Activated CD8-positive, alpha-beta memory T cell treated with anti-CD3 and anti-CD28 coated beads, Interleukin-2, amount 50 U/mL, for 1 hour (primary cell): ENCODE measurements around the gene TUBB2B.
"Not testable (repeated sequence)": the region's sequence is repeated elsewhere in the genome, so short reads cannot be mapped to it uniquely, and the experiment has no call there.

Experiments
- DNase-seq: peaks from one replicate; pipeline ENCODE4 v3.0.0-alpha.2; 2020; ENCODE audit errors: extremely low read depth

Gene TUBB2B

DNA sequence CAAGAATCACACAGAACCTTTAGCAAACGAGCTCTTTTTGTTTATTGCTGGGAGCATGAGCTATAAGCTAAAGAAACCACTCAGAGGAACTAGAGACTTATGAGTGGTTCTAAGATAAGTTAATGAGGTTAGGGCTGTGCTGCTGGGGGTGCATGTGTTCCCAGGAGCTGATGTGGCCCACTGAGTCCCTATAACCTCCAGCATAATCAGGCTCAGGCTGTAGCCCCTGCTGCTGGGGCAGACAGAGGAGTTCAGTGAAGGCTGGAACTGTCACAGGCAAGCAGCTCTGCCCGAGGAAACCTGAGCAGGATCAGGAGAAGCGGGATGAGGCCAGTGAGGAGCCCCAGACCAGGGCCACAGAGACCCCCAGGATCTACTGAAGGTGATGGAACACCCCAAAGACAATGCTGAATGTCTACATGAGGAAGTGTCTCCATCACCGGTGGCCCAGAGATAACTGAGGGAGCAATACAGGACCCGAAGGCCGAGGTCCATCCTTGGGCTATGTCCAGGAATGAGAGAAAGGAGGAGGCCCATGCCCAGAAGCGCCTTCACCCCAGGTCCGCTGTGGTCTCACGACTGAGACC is 17.3 kb downstream of the TUBB2B start:
- DNase-seq: no peak

DNA sequence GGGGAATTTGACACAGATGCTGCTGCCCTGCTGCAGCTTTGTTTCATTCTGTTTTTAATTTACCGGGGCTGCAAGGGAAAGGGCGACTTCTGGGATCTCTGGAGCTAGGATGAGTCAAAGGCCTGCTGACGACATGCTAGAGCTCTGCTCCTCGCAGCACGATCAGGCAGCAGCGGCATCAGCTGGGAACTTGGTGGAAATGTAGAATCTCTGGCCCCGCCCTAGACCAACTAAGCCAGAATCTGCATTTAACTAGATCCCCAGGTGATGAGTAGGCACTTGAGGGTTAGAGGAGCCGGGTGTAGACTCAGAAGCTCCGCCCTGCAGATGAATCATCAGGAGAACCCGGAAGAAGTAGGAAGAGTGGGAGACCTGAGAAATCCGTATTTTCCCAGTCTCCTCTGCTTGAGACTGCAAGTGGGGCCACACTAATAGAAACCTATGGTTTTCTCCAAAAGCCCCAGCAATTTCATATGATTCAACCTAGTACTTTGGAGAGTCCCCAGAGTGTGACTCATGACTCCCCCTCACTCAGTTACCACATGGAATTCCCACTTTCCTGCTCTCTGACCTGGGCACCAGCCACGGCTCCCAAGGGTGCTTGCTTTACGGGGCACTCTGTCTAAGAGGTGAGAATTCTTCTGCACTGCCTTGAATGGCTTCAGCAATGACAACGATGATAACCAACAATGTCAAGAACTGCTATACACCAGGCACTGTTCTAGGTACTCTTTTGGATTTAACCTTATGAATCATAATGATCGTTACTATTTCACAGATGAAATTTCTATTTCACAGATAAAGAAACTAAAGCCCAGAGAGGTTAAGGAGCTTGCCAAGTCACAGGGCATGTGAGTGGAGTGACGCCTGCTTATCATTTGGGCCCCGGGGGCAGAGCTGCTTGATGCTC is 18.1 kb downstream of the TUBB2B start:
- DNase-seq: no peak

DNA sequence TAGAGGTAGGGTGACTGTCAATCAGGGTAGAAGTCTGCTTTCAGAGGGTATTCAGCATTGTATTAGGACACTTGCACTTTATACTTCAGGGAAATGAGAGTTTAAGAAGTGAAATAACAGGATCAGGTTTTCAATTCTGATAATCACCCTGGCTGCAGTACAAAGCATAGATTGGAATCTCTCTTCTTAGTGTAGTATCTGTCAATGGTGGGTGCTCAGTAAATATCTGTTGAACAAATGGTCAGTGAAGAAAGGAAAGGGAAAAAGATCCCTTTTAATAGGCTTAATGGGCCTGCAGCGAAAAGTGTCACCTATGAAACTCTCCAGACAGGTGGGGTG is 18.7 kb downstream of the TUBB2B start:
- DNase-seq: no peak

DNA sequence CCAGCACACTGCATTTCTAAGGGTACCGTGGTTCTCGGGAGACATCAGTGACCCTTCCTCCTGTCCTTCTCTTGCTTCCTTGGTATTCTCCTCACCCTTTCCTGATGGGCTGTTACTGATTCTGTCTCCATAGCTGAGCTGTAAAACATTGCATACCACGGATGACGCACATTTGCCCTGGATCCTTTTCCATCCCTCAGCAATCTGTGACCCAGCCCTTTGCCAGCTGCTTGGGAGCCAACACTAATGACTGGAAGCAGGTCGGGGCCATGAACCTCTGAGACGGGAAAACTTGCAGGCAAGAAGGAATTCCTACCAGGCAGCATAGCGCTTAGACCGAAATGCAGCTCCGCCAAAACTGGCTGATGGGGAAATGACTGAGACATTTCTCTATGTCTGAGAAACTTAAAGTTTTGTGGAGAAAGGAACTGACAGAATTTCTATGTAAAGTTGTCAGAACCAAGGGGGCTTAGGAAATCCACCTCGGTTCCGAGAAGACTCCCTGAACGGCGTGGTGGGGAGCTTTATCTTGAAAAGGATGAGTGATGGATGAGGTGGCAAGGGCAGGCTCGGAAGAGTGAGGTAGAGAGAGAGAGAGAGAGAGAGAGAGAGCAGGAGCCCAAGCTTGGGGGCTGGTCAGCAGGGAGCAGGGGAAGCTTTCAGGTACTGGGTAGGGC is 19.2 kb downstream of the TUBB2B start:
- DNase-seq: no peak

DNA sequence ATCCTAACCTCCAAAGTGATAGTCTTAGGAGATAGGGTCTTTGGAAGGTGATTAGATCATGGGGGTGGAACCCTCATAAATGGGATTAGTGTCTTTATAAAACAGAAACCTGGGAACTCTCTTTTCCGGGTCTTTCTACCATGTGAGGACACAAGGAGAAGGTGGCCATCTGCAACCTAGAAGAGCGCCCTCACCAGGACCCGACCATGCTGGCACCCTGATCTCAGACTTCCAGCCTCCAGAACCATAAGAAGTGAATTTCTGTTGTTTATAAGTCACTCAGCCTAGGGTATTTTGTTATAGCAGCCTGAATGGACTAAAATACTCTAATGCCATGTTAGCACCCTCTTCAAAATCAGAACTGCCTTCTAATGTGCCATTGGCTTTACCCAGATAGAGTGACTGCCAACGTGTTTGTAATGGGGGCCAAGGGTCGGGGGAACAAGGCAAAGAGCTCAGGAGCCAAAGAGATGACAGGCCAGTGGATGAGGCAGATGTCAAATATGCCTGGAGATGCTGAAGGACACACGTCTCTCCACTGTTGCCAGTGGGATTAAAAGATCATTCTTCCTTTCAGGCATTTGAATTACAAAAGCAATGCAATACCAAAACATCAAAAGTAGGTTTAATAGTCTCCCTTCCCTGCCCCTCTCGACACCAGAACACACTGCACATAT is 21.0 kb downstream of the TUBB2B start:
- no peak for DNase-seq

DNA sequence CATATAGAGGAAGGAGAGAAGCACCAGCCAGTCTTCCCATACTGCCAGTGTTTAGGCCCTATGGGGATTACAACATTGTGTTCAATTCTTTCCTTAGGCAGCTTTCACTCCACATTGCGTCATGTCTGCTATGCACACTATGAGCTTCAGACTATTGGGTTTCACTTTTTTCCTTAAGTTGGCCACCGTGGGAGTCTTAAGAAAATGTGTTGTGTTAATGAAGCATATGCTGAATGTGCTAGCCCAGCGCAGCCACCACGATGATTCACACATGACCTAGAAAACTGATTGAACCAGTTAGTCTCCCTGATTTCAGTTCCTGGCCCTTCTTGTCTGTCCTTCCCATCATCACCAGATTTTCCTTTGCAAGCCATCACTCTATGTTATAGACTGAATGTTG is 21.5 kb downstream of the TUBB2B start:
- no peak for DNase-seq

DNA sequence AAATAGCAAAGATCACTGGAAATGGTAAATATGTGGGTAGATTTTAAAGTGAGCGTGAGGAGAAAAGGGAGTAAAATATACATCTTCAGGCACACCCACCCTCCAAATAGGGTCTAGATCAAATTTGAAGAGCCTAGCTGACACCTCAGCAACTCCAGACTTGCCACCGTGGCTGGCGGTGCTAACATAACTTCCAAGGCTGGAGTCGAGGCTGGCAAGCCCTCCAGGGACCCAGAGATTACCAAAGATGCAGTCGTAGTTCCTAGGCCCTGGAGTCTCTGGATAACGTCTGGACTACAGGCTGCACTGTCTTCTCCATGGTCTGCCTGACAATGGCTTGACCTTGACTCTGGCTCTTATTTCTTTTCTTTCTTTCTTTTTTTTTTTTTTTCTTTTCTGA is 22.5 kb downstream of the TUBB2B start:
- DNase-seq: no peak

DNA sequence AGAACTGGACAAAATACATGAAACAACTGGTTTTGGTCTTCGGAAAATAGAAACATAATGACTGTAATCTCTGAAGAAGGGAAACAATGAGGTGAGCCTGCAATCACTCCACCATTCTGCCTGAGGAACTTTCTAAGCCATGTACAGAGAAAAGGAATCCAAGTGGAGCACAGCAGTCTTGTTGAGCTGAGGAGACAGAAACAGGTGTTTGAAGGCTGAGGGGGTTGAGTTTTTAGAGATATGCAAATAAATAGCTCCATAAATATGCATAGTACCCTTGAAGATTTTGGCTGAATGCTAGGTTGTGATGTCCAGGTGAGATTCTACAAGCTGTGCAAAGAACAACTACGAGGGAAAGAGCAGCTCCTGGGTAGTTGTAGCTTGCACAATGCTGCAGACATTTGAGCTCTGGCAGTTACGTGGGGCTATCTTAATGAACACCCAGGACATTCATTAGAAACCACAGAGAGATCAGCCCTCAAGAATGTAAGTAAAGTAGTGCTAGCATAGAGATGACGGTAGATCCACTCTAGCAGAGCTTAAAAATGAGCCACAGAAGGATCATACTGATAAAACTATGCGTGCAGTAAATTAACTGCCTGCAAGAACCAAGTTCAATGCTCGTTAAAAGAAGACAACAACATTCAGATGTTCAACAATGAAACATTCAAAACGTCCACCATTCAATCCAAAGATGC is 24.3 kb downstream of the TUBB2B start:
- DNase-seq: no peak

DNA sequence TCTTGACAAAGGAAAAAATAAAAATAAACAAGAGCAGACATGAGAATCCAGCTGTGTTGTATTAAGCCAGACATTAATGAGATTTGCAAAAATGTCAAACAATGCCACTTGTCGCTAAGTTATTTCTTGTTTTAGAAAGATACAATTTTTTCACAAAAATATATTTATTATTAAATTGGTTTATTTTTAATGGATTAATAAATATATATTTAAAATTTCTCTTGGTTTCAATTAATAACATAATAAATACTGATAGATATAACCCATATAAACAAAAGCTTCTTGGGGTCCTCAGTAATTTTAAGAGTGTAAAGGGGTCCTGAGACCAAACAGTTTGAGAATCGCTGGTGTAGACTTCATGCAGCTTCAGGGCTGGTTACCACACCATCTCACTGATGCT is 26.1 kb downstream of the TUBB2B start:
- no peak for DNase-seq

DNA sequence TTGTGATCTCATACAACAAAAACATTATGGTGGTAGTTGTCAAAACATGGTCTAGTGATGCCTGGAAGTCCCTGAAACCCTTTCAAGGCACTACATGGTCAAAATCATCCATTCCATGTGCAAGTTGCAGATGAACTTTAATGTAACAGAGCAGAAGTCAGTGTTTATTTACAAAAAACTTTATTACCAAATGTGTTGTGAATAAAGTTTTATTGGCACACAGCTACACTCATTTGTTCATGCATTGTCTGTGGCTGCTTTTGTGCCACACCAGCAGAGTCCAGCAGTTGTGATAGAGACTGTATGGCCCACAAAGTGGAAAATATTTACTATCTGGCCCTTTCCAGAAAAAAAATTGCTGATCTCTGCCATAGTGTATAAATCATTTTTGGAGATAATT is 26.8 kb downstream of the TUBB2B start:
- no peak for DNase-seq

DNA sequence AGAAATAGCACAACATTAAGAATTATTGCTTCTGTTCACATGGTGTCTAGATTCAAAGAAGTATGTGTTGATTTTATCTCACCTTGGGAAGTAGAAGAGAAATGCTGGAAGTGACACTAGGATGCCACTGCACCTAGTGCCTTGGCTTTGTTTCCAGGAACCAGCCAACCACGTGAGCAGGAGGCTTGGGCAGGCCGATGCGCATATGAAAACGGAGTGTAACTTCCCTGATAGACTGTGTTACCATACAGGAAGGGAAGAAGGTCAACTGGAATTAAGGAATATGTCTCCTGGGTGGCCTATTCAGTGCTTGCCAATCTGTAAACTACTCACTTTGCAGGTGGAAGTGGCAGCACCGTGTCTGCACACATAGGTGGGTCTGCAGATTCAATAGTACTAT is 28.1 kb downstream of the TUBB2B start:
- DNase-seq: no peak

DNA sequence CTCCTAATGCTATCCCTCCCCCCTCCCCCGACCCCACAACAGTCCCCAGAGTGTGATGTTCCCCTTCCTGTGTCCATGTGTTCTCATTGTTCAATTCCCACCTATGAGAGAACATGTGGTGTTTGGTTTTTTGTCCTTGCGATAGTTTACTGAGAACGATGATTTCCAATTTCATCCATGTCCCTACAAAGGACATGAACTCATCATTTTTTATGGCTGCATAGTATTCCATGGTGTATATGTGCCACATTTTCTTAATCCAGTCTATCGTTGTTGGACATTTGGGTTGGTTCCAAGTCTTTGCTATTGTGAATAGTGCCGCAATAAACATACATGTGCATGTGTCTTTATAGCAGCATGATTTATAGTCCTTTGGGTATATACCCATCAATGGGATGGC is 29.7 kb downstream of the TUBB2B start:
- not testable (repeated sequence) for DNase-seq

DNA sequence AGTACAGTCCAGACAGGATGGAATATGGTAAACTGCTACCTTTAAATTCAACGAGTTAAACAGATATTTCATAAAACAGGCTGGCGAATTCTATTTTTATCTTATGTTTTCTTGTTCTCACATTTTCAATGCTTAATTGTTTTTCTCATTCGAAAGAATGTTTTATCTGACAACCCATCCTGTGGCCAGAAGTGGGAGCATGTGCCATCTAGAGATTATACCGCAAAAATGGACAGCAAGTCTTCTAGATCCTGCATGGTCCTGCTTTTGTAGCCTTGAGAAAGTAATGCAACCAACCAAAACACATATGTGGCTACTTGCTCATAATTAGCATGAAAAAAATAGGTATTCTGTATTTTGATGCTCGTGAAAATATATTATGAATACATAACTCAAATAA is 30.7 kb downstream of the TUBB2B start:
- DNase-seq: no peak

DNA sequence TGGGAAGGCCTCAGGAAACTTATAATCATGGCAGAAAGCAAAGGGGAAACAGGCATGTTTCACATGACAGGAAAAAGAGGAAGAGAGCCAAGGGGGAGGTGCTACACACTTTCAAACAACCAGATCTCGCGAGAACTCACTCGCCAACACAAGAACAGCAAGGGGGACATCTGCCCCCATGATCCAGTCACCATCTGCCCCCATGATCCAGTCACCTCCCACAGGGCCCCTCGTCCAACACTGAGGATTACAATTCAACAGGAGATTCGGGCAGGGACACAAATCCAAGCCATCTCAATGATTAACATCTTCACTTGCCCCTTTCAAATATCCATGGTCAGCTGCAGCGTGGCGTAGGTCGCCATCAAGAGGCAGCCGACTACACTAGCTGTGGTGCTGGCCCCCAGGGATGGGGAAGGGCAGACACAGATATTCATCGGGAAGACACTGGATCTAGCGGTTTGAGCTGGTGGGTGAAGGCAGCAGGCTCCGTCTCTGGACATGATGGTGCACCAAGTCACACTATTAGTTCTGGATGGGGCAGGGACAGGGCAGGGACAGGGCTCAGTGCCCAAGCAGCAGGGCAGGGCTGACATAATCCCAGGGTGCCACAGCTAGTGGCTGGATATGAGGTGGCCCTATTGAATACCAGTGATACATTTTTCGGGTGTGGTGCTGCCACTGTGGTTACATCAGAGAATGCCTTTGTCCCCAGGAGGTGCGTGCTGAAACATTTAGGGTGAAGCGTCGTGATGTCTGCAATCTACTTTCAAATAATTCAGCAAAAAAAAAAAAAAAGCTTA is 31.6 kb downstream of the TUBB2B start:
- DNase-seq: no peak

DNA sequence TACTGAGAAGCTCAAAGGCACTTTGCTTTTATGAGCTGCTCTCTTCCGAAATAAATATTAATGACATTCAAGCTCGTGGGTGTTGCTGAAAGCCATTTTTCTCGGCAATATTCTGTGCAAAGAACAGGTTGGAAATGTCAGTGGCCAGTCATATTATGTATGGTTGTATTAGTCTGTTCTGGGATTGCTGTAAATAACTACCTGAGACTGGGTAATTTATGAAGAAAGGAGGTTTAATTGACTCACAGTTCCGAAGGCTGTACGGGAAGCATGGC is 32.1 kb downstream of the TUBB2B start:
- DNase-seq: no peak

DNA sequence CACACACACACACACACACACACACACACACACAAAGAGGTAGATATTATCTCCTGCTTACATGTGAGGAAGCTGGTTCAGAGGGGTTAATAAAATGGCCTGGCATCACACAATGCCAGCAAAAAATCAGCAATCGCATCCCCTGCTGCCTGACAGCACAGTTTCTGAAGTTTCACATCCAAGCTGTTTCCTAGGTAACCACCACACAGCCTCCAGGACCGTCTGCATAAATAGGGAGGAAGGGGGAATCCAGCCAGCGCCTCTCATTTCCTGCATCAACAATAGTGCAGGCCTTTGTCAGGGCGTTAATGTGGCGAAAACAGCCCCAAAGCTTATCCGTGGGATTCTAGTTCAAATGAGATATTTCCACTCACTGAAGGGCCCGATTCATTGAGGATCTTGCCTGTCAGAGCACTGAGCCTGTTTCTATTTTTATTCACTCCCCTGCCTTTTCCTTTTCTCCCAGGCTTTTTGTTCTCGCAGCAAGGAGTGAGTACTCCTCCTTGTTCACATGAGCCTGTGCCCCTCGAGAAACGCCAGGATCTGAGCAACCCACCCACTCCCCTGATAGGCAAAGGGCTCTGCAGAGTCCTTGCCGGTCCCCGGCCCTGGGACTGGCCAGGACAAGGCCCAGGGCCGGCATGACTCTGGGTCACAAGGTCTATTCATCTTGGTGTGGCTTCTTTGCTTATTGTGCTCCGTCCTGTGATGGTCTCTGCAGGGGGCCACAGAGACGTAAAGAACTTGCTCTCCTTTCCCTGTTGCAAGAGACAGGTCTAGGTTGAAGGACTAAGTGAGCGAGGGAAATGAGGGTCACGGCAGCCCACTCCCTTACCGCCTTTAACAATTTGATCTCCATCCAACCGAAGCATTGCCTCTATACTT is 32.7 kb downstream of the TUBB2B start:
- no peak for DNase-seq

DNA sequence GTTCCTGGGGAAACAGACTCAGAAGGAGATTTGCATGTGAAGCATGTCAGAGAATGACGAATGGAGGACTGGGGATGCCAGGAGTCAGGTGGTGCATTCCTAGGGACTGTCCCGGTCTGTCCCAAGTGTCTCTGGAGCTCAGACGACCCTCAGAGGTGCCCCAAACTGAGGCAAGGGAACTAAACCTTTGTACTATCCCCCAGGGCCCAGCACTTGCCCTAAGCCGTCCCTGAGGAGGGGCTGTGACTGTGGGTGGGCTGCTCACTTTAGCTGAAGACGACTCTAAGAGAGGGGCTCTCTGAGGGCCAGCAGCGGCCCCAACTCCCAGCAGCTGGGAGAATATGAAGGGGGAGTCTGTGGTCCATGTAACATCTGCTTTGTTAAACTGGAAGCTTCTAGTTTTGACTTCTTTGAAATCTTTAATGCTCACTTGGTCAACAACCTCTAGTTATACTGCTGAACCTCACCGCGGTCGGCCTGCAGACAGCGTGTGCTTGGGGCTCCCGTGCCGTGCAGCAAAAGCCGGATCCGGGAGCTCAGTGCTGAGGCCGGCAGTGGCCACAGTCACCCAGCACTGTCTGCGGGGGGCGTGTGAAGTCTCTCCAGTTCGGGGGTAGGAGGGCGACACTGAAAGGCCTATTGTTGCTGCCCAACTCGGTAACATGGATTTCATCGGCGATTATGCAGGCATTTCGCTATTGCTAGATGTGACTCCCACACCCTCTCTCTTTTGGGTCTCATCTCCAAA is 34.2 kb downstream of the TUBB2B start:
- no peak for DNase-seq

DNA sequence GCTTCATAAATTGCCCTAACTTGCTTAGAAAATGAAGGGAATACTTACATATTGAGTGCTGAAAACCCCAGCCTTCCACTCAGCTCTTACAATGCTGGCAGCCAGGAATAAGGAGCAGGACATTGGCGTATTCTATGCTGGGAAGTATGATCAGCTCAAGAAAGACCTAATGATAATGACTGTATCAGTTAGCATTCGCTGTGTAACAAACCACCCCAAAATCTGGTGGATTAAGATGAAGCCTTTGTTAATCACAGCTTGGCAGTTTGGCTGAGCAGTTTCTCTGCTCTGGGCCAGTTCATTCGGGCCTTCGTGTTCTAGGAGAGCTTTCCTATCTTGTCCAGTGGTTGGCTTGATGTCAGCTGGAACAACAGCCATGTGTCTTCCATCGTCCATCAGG is 36.7 kb downstream of the TUBB2B start:
- DNase-seq: no peak

DNA sequence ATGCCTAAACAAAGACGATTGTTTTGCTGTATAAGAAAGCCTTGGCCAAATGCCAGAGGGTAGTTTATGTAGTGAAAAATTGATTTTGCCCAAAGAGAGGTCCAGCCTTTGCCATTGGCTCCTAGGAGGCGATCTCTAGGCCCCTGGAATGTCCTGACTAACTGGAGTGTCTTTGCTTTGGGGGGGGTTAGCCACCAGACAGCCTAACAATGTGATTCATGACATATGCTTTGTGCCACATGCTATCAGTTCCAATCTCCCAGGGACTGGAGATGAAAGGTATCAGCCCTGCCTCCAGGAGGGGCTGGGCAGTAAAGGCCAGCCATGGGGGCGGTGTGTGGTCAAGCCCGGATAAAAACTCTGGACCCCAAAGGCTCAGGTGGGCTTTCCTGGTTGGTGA is 37.4 kb downstream of the TUBB2B start:
- no peak for DNase-seq

DNA sequence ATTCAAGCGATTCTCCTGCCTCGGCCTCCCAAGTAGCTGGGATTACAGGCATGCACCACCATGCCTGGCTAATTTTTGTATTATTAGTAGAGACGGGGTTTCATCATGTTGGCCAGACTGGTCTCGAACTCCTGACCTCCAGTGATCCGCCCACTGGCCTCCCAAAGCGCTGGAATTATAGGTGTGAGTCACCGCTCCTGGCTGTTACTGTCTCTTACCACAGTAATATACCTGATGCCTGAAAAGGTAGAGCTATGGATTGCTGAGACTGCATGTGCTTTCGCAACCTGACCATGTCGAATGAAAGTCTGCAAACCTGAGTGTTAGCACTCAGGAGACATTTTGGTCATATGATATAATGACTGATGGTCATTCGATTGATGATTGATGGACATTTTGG is 38.3 kb downstream of the TUBB2B start:
- not testable (repeated sequence) for DNase-seq
